GM10266 (cell line): ENCODE data around the gene PTPRT.

Experiments used
- DNase-seq: peaks from one replicate; pipeline ENCODE4 v3.0.0; 2012; ENCODE audit errors: extremely low spot score
- TF ChIP-seq, protein P1 (sequence below): IDR thresholded peaks from 2 replicates; pipeline ENCODE4 v1.5.1; 2012; ENCODE audit warnings: mild to moderate bottlenecking, low read depth; ENCODE audit not compliant: control insufficient read depth, insufficient read depth; ENCODE audit errors: missing control alignments

PTPRT gene

DNA sequence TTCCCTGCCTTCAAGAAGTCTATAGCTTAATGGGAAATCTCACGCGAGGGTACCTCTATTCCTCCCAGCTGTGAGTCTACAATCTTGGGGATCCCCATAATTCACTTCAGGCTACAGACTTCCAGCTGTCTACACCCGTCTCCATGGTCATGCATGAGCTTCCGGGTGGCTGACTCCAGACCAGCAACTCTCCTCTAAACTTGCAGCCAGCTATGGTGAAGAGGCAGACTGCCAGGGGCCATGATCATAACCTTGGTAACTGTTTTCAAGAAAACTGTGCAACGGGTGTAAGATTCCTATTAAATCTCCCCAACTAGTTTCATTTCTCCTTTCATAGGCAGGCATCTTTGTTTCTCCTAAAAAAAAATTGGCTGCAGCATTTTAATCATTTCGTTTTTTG, 1037.1 kb downstream of the PTPRT start:
- DNase-seq = no peak
- TF ChIP-seq, protein P1, sequence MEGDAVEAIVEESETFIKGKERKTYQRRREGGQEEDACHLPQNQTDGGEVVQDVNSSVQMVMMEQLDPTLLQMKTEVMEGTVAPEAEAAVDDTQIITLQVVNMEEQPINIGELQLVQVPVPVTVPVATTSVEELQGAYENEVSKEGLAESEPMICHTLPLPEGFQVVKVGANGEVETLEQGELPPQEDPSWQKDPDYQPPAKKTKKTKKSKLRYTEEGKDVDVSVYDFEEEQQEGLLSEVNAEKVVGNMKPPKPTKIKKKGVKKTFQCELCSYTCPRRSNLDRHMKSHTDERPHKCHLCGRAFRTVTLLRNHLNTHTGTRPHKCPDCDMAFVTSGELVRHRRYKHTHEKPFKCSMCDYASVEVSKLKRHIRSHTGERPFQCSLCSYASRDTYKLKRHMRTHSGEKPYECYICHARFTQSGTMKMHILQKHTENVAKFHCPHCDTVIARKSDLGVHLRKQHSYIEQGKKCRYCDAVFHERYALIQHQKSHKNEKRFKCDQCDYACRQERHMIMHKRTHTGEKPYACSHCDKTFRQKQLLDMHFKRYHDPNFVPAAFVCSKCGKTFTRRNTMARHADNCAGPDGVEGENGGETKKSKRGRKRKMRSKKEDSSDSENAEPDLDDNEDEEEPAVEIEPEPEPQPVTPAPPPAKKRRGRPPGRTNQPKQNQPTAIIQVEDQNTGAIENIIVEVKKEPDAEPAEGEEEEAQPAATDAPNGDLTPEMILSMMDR = no peak

DNA sequence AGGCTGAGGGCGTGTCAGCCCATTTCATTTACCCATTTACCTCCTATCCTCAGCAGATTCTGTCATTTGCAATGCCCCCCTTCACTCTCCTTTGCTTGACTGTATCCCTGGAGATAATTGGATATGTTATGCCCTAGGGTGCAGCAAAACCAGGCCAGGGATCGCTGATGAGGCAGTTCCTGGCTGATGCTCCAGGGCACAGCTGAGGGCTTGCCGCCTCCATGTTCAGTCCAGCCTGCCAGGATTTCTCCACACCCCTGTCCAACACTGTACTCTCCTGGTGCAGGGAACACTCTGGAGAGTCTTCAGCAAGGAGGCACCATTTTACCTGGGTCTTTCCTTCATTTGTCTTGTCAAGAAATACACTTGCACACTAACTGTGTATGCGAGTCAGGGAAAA, 1039.5 kb downstream of the PTPRT start:
- TF ChIP-seq, protein P1 = no peak
- DNase-seq = no peak

- DNase-seq = no peak
- TF ChIP-seq, protein P1 = no peak
Measured at GRCh38 chr20:42138729-42139128, 1051.0 kb downstream of the PTPRT start.

GRCh38 chr20:42134265-42135098, 1055.2 kb downstream of the PTPRT start:
- no peak for DNase-seq
- TF ChIP-seq, protein P1 = no peak

DNA sequence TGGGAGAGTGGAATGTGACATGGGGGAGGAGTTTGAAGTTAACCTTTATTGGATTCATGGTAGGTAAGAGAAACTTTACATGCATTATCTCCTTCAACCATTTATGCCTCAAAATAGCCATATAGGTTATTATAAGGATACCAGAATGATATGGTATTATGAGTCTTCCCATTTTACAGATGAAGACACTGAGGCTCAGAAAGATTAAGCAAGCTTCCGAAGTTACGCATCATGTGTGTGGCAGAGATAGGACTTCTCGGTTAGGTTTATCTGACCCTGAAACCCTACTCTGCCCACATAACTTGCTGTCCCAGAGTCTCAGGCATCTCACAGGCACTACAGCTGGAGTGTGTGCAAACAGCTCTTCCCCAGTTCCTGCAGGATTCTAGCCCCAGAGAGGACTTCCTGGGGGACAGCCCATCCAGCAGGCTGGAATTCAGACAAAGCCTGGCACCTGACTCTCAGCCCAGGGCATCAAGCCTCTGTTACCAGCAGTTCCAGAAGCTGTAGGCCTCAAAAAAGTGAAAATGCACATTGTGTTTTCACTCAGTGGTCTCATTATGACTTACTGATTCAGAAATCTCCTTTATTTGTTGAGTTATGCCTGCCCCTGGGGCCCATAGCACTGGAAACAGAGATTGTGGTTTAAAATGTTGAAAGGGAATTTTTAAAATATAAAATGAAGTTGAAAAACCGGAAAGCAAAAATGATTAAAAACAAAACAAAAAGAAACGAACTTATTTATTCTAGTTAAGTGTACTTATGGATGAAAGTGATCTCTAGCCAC, 1058.7 kb downstream of the PTPRT start:
- no peak for DNase-seq
- TF ChIP-seq, protein P1 = no peak

GRCh38 chr20:42125426-42125825, 1064.3 kb downstream of the PTPRT start:
- no peak for DNase-seq
- TF ChIP-seq, protein P1 = no peak

- DNase-seq = no peak
- TF ChIP-seq, protein P1 = no peak
Measured at GRCh38 chr20:42123981-42124473, 1065.7 kb downstream of the PTPRT start.
